BE2C (cell line): ENCODE measurements around the gene BIRC2.

ENCODE experiments used
- DNase-seq: peaks from one replicate; pipeline ENCODE4 v3.0.0-alpha.2; 2020
- H3K27me3 ChIP-seq: fragments of 250-450 bp; sonication (Bioruptor Pico); 2 replicates; pipeline ENCODE4 v1.5.1; 2020; ENCODE audit warnings: mild to moderate bottlenecking
- H3K36me3 ChIP-seq: fragments of 250-450 bp; sonication (Bioruptor Pico); 2 replicates; pipeline ENCODE4 v1.5.1; 2020; ENCODE audit warnings: mild to moderate bottlenecking
- H3K4me1 ChIP-seq: fragments of 250-450 bp; sonication (Bioruptor Pico); 2 replicates; pipeline ENCODE4 v1.5.1; 2020
- H3K4me3 ChIP-seq: 2 replicates; pipeline ENCODE4 v1.5.1; 2011; ENCODE audit warnings: low read depth, low read length
- H3K9me3 ChIP-seq: fragments of 250-450 bp; sonication (Bioruptor Pico); 2 replicates; pipeline ENCODE4 v1.5.1; 2020
- CTCF ChIP-seq: IDR thresholded peaks from 2 replicates; pipeline ENCODE4 v1.5.1; 2012; ENCODE audit warnings: mild to moderate bottlenecking, low read depth, low read length

The BIRC2 gene

GRCh38 chr11:102306817-102307726, 39.9 kb upstream of the BIRC2 start:
- H3K36me3 ChIP-seq, result no peaks in the 10 kb centered on the region
- TF ChIP-seq CTCF, result no peak
- no peak for DNase-seq
- no peaks in the 10 kb centered on the region for H3K27me3 ChIP-seq
- no peaks in the 10 kb centered on the region for H3K9me3 ChIP-seq
- peaks cover 7% of the 10 kb centered on the region for H3K4me1 ChIP-seq
- H3K4me3 ChIP-seq, result no peak overlapping the region

DNA sequence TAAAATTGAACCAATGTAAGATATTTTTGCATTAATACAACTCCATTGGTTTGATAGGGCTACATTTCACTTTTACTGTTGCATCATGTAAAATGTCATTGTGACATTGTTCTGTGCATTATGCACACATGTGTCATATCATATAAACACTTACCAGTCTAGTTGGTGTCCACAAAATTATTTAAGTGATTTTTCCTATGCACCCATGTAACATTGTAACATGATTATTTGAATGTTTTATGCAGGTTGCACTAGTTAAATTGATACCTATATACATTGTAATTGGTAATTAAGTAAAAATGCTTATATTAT, 39.3 kb upstream of the BIRC2 start:
- TF ChIP-seq CTCF, result no peak
- H3K9me3 ChIP-seq, result no peaks in the 10 kb centered on the region
- H3K4me1 ChIP-seq, result peaks cover 7% of the 10 kb centered on the region
- H3K4me3 ChIP-seq, result no peak overlapping the region
- DNase-seq, result no peak
- no peaks in the 10 kb centered on the region for H3K27me3 ChIP-seq
- H3K36me3 ChIP-seq, result no peaks in the 10 kb centered on the region

GRCh38 chr11:102309621-102310541, 37.1 kb upstream of the BIRC2 start:
- peak; percentile 25; the same call in 1 of the 2 replicates for TF ChIP-seq CTCF
- Histone ChIP-seq H3K9me3 (no peaks in the 10 kb centered on the region), H3K4me1 (peaks cover 7% of the 10 kb centered on the region), H3K27me3 (no peaks in the 10 kb centered on the region), H3K36me3 (no peaks in the 10 kb centered on the region), H3K4me3 (no peak overlapping the region)
- DNase-seq, result no peak

DNA sequence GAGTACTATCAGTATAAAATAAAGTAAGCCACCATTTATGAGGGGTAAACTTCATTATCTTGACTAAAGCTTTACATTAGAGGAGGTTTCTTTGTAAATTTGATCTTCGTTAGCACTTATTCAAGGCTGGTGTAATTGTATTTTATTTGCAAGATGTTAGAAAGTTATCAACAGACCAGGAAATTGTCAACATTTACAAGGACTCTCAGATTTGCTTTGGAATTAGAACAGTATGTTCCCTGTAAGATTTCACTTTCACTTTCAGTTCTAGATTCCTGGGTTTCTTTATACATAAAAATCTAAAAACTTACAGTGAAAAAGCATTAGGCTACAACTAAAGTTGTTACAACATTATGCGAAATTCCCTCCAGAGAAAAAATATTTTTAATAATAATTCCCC, 34.3 kb upstream of the BIRC2 start:
- DNase-seq, result no peak
- H3K27me3 ChIP-seq, result no peaks in the 10 kb centered on the region
- no peaks in the 10 kb centered on the region for H3K36me3 ChIP-seq
- no peak overlapping the region for H3K4me3 ChIP-seq
- H3K9me3 ChIP-seq, result no peaks in the 10 kb centered on the region
- no peaks in the 10 kb centered on the region; the same call in 1 of the 2 replicates for H3K4me1 ChIP-seq
- no peak for TF ChIP-seq CTCF

GRCh38 chr11:102313238-102313940, 33.6 kb upstream of the BIRC2 start:
- H3K36me3 ChIP-seq, result no peaks in the 10 kb centered on the region
- no peak for DNase-seq
- H3K9me3 ChIP-seq, result no peaks in the 10 kb centered on the region
- TF ChIP-seq CTCF, result no peak
- no peaks in the 10 kb centered on the region; the same call in 1 of the 2 replicates for H3K4me1 ChIP-seq
- no peak overlapping the region for H3K4me3 ChIP-seq
- H3K27me3 ChIP-seq, result no peaks in the 10 kb centered on the region
